ENCODE results near the gene SCNN1G. TPM values are rescaled to one million over a fixed set of nuclear protein-coding genes. Genes with fewer than 3 reads are reported as not detected.

Gene SCNN1G
- total and polyA plus RNA-seq, 2 donors from 2014 or later: 11.5 to 72.6 TPM

DNA sequence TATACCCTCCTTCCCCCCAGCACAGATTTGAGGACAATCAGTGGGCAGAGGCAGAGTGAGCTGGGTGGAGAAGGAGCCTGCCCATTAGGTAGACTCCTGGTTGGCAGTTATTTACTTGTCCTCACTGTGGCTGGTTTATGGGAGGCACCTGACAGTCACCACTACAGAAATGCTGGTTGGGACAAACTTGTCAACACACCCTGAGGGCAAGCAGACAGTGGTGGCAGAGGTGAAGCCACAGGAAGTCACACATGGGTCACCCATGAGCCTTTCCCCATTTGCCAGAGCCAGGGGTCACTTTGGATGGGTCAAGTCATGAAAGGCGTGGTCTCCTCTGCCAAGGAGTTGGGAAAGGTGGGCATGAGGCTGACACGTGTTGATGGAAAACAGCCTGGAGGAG lies 6.4 kb downstream of the SCNN1G start:
- intact Hi-C loops (cut with DNase I): no loop called here
- Histone ChIP-seq H3K27ac (ENCODE audit: low read depth in 2 of 2, low read length in 2 of 2) (no peak overlapping the region), H3K4me1 (ENCODE audit: control insufficient read depth in 2 of 3, insufficient read depth in 2 of 3, low read depth in 1 of 3, low read length in 3 of 3) (no peaks in the 10 kb centered on the region), H3K27me3 (ENCODE audit: control insufficient read depth, insufficient read depth, low read length) (no peaks in the 10 kb centered on the region), H3K9me3 (ENCODE audit: control insufficient read depth in 2 of 3, insufficient read depth in 1 of 3, low read length in 3 of 3) (no peaks in the 10 kb centered on the region), H3K4me3 (ENCODE audit: low read length in 3 of 3) (no peak overlapping the region), H3K9ac (ENCODE audit: low read length in 3 of 3) (no peak overlapping the region), H3K36me3 (ENCODE audit: control insufficient read depth in 2 of 3, insufficient read depth in 3 of 3, low read length in 3 of 3) (no peaks in the 10 kb centered on the region)
- DNase-seq (no peak), FAIRE-seq (no peak)
- TF ChIP-seq, protein P1, sequence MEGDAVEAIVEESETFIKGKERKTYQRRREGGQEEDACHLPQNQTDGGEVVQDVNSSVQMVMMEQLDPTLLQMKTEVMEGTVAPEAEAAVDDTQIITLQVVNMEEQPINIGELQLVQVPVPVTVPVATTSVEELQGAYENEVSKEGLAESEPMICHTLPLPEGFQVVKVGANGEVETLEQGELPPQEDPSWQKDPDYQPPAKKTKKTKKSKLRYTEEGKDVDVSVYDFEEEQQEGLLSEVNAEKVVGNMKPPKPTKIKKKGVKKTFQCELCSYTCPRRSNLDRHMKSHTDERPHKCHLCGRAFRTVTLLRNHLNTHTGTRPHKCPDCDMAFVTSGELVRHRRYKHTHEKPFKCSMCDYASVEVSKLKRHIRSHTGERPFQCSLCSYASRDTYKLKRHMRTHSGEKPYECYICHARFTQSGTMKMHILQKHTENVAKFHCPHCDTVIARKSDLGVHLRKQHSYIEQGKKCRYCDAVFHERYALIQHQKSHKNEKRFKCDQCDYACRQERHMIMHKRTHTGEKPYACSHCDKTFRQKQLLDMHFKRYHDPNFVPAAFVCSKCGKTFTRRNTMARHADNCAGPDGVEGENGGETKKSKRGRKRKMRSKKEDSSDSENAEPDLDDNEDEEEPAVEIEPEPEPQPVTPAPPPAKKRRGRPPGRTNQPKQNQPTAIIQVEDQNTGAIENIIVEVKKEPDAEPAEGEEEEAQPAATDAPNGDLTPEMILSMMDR (IDR thresholded peaks at IDR 0.05; ENCODE audit: borderline replicate concordance, extremely low read depth, insufficient read depth): no peak

DNA sequence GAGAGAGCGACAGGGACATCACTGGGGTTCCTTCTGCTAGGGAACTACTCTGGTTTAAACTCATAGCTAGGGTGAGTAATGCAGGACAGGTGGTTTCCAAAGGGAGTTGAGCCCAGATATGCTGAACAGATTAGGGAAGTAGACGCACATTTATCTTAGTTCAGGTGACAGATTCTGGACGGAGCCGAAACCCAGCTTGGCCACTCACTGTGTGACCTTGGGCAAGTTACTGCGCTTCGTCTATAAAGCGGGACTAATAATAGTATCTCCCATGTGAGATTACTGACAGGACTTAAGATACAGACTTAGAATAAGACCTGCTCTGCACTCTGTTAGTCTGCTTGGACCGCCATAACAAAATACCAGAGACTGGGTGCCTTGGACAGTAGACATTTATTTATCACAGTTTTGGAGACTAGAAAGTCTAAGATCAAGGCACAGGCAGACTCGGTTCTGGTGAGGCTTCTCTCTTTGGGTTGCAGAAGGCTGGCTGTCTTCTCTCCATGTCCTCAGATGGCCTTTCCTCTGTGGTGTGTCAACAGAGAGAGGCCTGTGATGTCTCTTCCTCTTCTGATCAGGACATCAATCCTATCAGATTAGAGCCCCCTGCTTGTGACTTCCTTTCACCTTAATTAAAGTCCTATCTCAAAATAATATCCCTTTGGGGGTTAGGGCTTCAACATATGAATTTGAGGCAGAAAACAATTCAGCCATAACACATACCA lies 12.1 kb downstream of the SCNN1G start:
- DNase-seq (no peak), FAIRE-seq (no peak)
- Histone ChIP-seq H3K4me1 (ENCODE audit: control insufficient read depth in 2 of 3, insufficient read depth in 2 of 3, low read depth in 1 of 3, low read length in 3 of 3) (peaks cover 0 to 5% (median 0%) of the 10 kb centered on the region in 3 donors), H3K36me3 (ENCODE audit: control insufficient read depth in 2 of 3, insufficient read depth in 3 of 3, low read length in 3 of 3) (no peaks in the 10 kb centered on the region), H3K27ac (ENCODE audit: low read depth in 2 of 2, low read length in 2 of 2) (no peak overlapping the region), H3K9me3 (ENCODE audit: control insufficient read depth in 2 of 3, insufficient read depth in 1 of 3, low read length in 3 of 3) (no peaks in the 10 kb centered on the region), H3K27me3 (ENCODE audit: control insufficient read depth, insufficient read depth, low read length) (no peaks in the 10 kb centered on the region), H3K4me3 (ENCODE audit: low read length in 3 of 3) (no peak overlapping the region), H3K9ac (ENCODE audit: low read length in 3 of 3) (no peak overlapping the region)
- intact Hi-C loops (cut with DNase I): no loop called here
- TF ChIP-seq, protein P1 (IDR thresholded peaks at IDR 0.05; ENCODE audit: borderline replicate concordance, extremely low read depth, insufficient read depth): no peak

DNA sequence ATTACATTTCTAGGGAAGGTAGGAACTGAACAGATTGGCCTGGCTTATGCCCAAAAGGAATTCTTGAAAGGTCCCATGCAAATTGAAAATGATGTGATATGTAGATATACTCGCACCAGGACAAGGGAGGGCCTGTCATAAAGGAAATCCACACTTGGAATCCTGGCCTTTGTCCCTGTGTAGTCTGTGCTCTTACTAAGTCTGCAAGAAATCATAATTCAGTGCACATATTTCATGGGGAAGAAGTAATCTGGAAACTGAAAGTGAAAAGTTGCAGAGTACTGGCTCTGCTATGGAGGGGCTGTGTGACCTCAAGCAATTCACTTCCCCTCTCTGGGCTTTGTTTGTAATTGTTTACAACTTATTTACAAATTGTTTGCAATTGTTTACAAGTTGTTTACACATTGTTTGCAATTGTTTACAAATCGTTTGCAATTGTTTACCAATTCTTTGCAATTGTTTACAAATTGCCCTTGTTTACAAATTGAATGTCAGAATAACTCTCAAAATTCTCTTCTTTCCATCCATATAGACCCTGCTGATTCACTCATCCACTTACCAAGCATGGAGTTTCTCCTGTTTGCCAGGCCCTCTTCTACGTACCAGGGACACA lies 12.9 kb downstream of the SCNN1G start:
- Histone ChIP-seq H3K4me1 (ENCODE audit: control insufficient read depth in 2 of 3, insufficient read depth in 2 of 3, low read depth in 1 of 3, low read length in 3 of 3) (peaks cover 0 to 5% (median 0%) of the 10 kb centered on the region in 3 donors), H3K4me3 (ENCODE audit: low read length in 3 of 3) (no peak overlapping the region), H3K27ac (ENCODE audit: low read depth in 2 of 2, low read length in 2 of 2) (no peak overlapping the region), H3K27me3 (ENCODE audit: control insufficient read depth, insufficient read depth, low read length) (no peaks in the 10 kb centered on the region), H3K36me3 (ENCODE audit: control insufficient read depth in 2 of 3, insufficient read depth in 3 of 3, low read length in 3 of 3) (no peaks in the 10 kb centered on the region), H3K9me3 (ENCODE audit: control insufficient read depth in 2 of 3, insufficient read depth in 1 of 3, low read length in 3 of 3) (no peaks in the 10 kb centered on the region), H3K9ac (ENCODE audit: low read length in 3 of 3) (no peak overlapping the region)
- intact Hi-C loops (cut with DNase I): no loop called here
- no peak for FAIRE-seq
- DNase-seq: no peak
- TF ChIP-seq, protein P1 (IDR thresholded peaks at IDR 0.05; ENCODE audit: borderline replicate concordance, extremely low read depth, insufficient read depth): no peak

All from kidney (tissue), 14 donors.